ENCODE results near the gene EXOC4. TPM values are rescaled to one million over a fixed set of nuclear protein-coding genes. Genes with fewer than 3 reads are reported as not detected.

Gene EXOC4
- total and polyA plus RNA-seq, 2 of the 8 experiments (the other 6 are each of a cell fraction or from before 2014, with no cell fraction given) = 27.0 to 67.3 TPM

GRCh38 chr7:134085311-134085710 lies 832.4 kb downstream of the EXOC4 start:
- Histone ChIP-seq H3K18ac (ENCODE audit: extremely low read depth, low read length) (no peak overlapping the region), H3K4ac (replicated peaks; ENCODE audit: insufficient read length, low read depth, low read length) (no peak overlapping the region), H3K79me1 (ENCODE audit: low read depth, low read length) (no peaks in the 10 kb centered on the region), H2AK5ac (ENCODE audit: low read depth, low read length) (no peak overlapping the region), H2BK20ac (ENCODE audit: low read length) (no peak overlapping the region), H3K23me2 (ENCODE audit: low read depth, low read length) (no peaks in the 10 kb centered on the region), H4K5ac (ENCODE audit: insufficient read length, low read depth, low read length) (no peak overlapping the region), H4K20me1 (replicated peaks in 1 of 2; ENCODE audit: control insufficient read depth in 1 of 2, insufficient read depth in 2 of 2, low read length in 2 of 2) (no peaks in the 10 kb centered on the region), H2BK15ac (ENCODE audit: low read length) (no peak overlapping the region), H3K14ac (ENCODE audit: insufficient read length) (no peak overlapping the region), H4K8ac (ENCODE audit: extremely low read depth, insufficient read depth, low read length) (no peak overlapping the region), H3K36me3 (ENCODE audit: control insufficient read depth in 2 of 4, insufficient read depth in 4 of 4, low read length in 3 of 4) (peaks cover 0 to 8% (median 0%) of the 10 kb centered on the region in 4 experiments; a peak in 3 of 8 replicates), H3K27me3 (replicated peaks in 1 of 4; ENCODE audit: control insufficient read depth in 3 of 4, extremely low read depth in 1 of 4, insufficient read depth in 3 of 4, low read length in 3 of 4) (no peaks in the 10 kb centered on the region), H3K27ac (ENCODE audit: low read depth, low read length) (no peak overlapping the region), H3K4me1 (replicated peaks in 1 of 4; ENCODE audit: control insufficient read depth in 3 of 4, insufficient read depth in 4 of 4, low read length in 3 of 4) (no peaks in the 10 kb centered on the region), H2AFZ (ENCODE audit: low read length) (no peak overlapping the region), H4K91ac (replicated peaks; ENCODE audit: insufficient read length, low read length) (no peak overlapping the region), H3K56ac (replicated peaks; ENCODE audit: insufficient read length, low read depth, low read length) (no peak overlapping the region), H3K9ac (replicated peaks in 1 of 4; ENCODE audit: extremely low read depth in 1 of 4, low read depth in 3 of 4, low read length in 3 of 4) (no peak overlapping the region), H3K4me2 (ENCODE audit: insufficient read depth in 1 of 2, low read depth in 2 of 2, low read length in 2 of 2) (no peak overlapping the region), H3K9me3 (ENCODE audit: insufficient read depth in 2 of 2, low read depth in 1 of 2, low read length in 1 of 2) (peaks cover 29% of the 10 kb centered on the region in 2 experiments), H2BK120ac (replicated peaks; ENCODE audit: low read depth, low read length) (no peak overlapping the region), H3K79me2 (ENCODE audit: control insufficient read depth in 1 of 2, insufficient read depth in 2 of 2, low read length in 2 of 2) (no peaks in the 10 kb centered on the region), H3K4me3 (ENCODE audit: extremely low read depth in 1 of 4, insufficient read depth in 2 of 4, low read depth in 3 of 4, low read length in 4 of 4) (no peak overlapping the region), H2BK5ac (ENCODE audit: low read depth, low read length) (no peak overlapping the region), H3K23ac (ENCODE audit: insufficient read length) (no peak overlapping the region), H2BK12ac (ENCODE audit: low read depth, low read length) (no peak overlapping the region)
- TF ChIP-seq SUZ12 (IDR thresholded peaks at IDR 0.05; ENCODE audit: low read length) = no peak
- TF ChIP-seq SP2 (IDR thresholded peaks at IDR 0.05; ENCODE audit: low read length) = no peak
- TF ChIP-seq JUND (IDR thresholded peaks at IDR 0.05; ENCODE audit: low read length) = no peak
- no peak for TF ChIP-seq TBP (IDR thresholded peaks at IDR 0.05; ENCODE audit: low read depth, low read length)
- no peak for TF ChIP-seq ATF3 (IDR thresholded peaks at IDR 0.05; ENCODE audit: insufficient read depth, low read depth, low read length)
- no peak for TF ChIP-seq TCF12 (IDR thresholded peaks at IDR 0.05; ENCODE audit: low read depth, low read length)
- TF ChIP-seq RXRA (IDR thresholded peaks at IDR 0.05; ENCODE audit: insufficient read depth, low read depth, low read length) = no peak
- TF ChIP-seq ZNF274 (IDR thresholded peaks at IDR 0.05; ENCODE audit: borderline replicate concordance, extremely low read depth, low read length) = no peak
- TF ChIP-seq, protein P1, sequence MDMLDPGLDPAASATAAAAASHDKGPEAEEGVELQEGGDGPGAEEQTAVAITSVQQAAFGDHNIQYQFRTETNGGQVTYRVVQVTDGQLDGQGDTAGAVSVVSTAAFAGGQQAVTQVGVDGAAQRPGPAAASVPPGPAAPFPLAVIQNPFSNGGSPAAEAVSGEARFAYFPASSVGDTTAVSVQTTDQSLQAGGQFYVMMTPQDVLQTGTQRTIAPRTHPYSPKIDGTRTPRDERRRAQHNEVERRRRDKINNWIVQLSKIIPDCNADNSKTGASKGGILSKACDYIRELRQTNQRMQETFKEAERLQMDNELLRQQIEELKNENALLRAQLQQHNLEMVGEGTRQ (IDR thresholded peaks at IDR 0.05; ENCODE audit: low read length) = no peak
- TF ChIP-seq SAP30 (IDR thresholded peaks at IDR 0.05; ENCODE audit: insufficient read depth, insufficient replicate concordance, low read length) = no peak
- no peak for TF ChIP-seq MAX (IDR thresholded peaks at IDR 0.05)
- TF ChIP-seq CBX8 (IDR thresholded peaks at IDR 0.05; ENCODE audit: borderline replicate concordance, low read depth, low read length) = no peak
- TF ChIP-seq SP4 (IDR thresholded peaks at IDR 0.05; ENCODE audit: low read length) = no peak
- TF ChIP-seq TAF7 (optimal IDR thresholded peaks at IDR 0.05; ENCODE audit: borderline replicate concordance, low read depth, low read length) = no peak
- CTCF ChIA-PET (ENCODE audit: partially characterized antibody) = interaction anchor here (0.5 to 1.1 kb wide), 2 partner anchors 16 to 336 kb away, joined by 3 read pairs; no protein-coding TSS in a partner anchor
- FAIRE-seq (no peak), DNase-seq (ENCODE audit: low read depth in 1 of 2, low spot score in 2 of 2) (no peak)
- POLR2A ChIA-PET (ENCODE audit: partially characterized antibody) = no interaction called here
